Nephron progenitor cell (in vitro differentiated cells): ENCODE results near the gene DAPK1.

ENCODE experiments used
- DNase-seq: peaks from one replicate; pipeline ENCODE4 v3.0.0; 2021
- H3K27ac Mint-ChIP-seq: 2 replicates; pipeline ENCODE4 v1.8.0; 2021; ENCODE audit warnings: mild to moderate bottlenecking, moderate library complexity, mixed read lengths
- H3K27me3 Mint-ChIP-seq: 2 replicates; pipeline ENCODE4 v1.8.0; 2021; ENCODE audit warnings: mild to moderate bottlenecking, low read depth, mixed read lengths; ENCODE audit not compliant: poor library complexity
- H3K36me3 Mint-ChIP-seq: 2 replicates; pipeline ENCODE4 v1.8.0; 2021; ENCODE audit warnings: low read depth, mixed read lengths
- H3K4me1 Mint-ChIP-seq: 2 replicates; pipeline ENCODE4 v1.8.0; 2021; ENCODE audit warnings: mixed read lengths
- H3K4me3 Mint-ChIP-seq: 2 replicates; pipeline ENCODE4 v1.8.0; 2021; ENCODE audit warnings: mild to moderate bottlenecking, moderate library complexity, mixed read lengths
- H3K9me3 Mint-ChIP-seq: 2 replicates; pipeline ENCODE4 v1.8.0; 2021; ENCODE audit warnings: mild to moderate bottlenecking, moderate library complexity, mixed read lengths
- TF ChIP-seq, protein P1 (sequence below): fragments of 200-600 bp; sonication (generic); IDR thresholded peaks from 2 replicates; pipeline ENCODE4 v1.5.0; 2021; ENCODE audit warnings: antibody characterized with exemption

DAPK1 gene

DNA sequence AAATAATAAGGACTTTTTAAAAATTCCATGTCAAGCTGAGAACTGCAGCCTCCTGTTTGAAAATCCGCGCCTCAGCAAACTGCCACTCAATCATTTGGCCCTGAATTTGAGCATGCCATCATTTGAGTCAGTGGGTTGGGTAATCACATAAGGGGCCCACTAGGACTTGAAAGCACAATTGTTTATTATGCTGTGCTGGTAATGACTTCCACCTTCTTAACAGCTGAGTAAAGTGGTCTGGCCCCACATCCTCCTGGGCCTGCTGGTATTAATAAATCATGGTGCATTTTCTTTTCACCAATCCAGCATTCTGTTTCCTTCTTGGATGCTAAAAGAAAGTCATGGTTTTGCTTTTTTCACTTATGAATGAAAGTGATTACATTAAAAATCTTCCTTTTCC is 125.3 kb downstream of the DAPK1 start:
- Mint-ChIP-seq H3K36me3 (peaks cover 55% of the 10 kb centered on the region), H3K27ac (no peak overlapping the region), H3K4me1 (peaks cover 32% of the 10 kb centered on the region), H3K9me3 (no peaks in the 10 kb centered on the region), H3K4me3 (no peak overlapping the region), H3K27me3 (peaks cover 4% of the 10 kb centered on the region)
- TF ChIP-seq, protein P1, sequence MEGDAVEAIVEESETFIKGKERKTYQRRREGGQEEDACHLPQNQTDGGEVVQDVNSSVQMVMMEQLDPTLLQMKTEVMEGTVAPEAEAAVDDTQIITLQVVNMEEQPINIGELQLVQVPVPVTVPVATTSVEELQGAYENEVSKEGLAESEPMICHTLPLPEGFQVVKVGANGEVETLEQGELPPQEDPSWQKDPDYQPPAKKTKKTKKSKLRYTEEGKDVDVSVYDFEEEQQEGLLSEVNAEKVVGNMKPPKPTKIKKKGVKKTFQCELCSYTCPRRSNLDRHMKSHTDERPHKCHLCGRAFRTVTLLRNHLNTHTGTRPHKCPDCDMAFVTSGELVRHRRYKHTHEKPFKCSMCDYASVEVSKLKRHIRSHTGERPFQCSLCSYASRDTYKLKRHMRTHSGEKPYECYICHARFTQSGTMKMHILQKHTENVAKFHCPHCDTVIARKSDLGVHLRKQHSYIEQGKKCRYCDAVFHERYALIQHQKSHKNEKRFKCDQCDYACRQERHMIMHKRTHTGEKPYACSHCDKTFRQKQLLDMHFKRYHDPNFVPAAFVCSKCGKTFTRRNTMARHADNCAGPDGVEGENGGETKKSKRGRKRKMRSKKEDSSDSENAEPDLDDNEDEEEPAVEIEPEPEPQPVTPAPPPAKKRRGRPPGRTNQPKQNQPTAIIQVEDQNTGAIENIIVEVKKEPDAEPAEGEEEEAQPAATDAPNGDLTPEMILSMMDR, result no peak
- no peak for DNase-seq

DNA sequence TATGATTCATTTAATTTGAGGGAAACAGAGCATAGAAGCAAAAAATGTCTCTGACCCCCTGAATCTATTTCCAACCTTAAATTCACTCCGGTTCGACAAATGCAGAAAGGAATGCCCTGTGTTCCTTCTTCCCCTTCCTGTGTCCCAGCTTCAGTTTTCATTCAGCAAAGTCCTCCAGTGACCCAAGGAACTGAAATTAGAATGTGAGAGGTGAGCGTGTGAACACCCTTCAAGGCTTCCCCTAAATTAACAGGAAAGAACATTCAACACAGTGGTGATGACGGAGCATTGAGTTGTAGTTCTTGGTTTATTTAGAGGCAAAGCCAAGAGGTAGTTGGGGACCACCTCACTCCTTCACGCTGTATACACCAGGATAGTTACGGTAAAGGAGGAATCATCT is 130.7 kb downstream of the DAPK1 start:
- Mint-ChIP-seq H3K27me3 (peaks cover 2% of the 10 kb centered on the region), H3K9me3 (no peaks in the 10 kb centered on the region), H3K4me1 (peaks cover 4% of the 10 kb centered on the region), H3K4me3 (no peak overlapping the region), H3K27ac (no peak overlapping the region), H3K36me3 (peaks cover 42% of the 10 kb centered on the region)
- no peak for DNase-seq
- TF ChIP-seq, protein P1, result no peak

DNA sequence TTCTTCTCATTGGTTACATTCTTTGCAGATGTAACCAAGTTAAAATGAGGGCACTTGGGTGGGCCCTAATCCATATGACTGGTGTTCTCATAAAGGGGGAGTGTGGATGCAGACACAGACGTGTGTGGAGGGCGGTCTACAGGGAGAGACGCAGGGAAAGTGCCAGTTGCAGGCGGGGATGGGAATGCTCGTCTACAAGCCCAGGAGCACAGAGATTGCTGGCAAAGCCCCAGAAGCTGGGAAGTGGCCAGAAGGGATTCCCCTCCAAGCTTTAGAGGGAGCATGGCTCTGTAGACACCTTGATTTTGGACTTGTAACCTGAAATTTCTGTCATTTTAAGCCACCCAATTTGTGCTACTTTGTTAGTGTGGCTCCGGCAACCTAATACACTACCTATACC is 131.4 kb downstream of the DAPK1 start:
- Mint-ChIP-seq H3K27me3 (no peaks in the 10 kb centered on the region), H3K4me3 (no peak overlapping the region), H3K9me3 (no peaks in the 10 kb centered on the region), H3K36me3 (peaks cover 43% of the 10 kb centered on the region), H3K27ac (no peak overlapping the region), H3K4me1 (no peaks in the 10 kb centered on the region)
- TF ChIP-seq, protein P1, result no peak
- DNase-seq, result no peak

DNA sequence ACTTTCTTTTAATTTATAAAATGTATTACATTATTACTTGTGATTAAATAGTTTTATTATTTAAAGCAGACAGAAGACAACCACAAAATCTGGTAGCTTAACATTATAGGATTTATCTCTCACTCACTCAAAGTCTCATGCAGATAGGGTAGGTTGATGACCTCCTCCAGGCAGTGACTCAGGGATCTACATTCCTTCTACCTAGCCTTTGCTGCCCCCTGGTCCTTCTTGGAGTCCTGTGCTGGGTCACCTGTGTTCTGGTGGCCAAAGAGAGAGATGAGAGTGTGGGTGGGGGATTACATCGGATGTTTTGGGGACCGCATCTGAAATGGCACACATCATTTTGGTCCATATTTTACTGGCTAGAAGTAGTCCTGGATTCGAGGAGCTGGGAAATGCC is 132.6 kb downstream of the DAPK1 start:
- DNase-seq, result no peak
- no peak overlapping the region for H3K4me3 Mint-ChIP-seq
- H3K27ac Mint-ChIP-seq, result no peak overlapping the region
- no peaks in the 10 kb centered on the region for H3K9me3 Mint-ChIP-seq
- no peaks in the 10 kb centered on the region for H3K27me3 Mint-ChIP-seq
- peaks cover 42% of the 10 kb centered on the region for H3K36me3 Mint-ChIP-seq
- no peaks in the 10 kb centered on the region for H3K4me1 Mint-ChIP-seq
- TF ChIP-seq, protein P1, result no peak

DNA sequence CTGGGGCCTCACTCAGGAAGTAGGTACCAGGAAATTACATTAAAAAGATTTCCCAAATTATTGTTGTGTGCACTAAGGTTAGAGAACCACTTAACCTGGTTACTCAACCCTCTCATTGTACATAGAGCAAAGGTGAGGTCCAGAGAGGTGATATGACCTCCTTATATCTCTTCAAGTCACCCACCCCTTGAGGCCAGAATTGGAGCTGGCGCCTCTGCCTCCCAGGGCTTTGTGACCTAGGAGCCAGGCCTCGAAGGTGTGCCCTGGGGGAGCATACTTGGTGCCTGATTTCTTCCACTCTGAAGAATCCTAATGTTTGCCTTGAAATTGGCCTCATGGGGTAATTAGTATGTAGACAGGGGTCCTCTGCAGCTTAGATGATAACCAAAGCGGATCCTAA is 133.2 kb downstream of the DAPK1 start:
- Mint-ChIP-seq H3K27ac (no peak overlapping the region), H3K4me1 (peaks cover 4% of the 10 kb centered on the region), H3K9me3 (no peaks in the 10 kb centered on the region), H3K27me3 (no peaks in the 10 kb centered on the region), H3K4me3 (no peak overlapping the region), H3K36me3 (peaks cover 37% of the 10 kb centered on the region)
- DNase-seq, result no peak
- TF ChIP-seq, protein P1, result no peak

DNA sequence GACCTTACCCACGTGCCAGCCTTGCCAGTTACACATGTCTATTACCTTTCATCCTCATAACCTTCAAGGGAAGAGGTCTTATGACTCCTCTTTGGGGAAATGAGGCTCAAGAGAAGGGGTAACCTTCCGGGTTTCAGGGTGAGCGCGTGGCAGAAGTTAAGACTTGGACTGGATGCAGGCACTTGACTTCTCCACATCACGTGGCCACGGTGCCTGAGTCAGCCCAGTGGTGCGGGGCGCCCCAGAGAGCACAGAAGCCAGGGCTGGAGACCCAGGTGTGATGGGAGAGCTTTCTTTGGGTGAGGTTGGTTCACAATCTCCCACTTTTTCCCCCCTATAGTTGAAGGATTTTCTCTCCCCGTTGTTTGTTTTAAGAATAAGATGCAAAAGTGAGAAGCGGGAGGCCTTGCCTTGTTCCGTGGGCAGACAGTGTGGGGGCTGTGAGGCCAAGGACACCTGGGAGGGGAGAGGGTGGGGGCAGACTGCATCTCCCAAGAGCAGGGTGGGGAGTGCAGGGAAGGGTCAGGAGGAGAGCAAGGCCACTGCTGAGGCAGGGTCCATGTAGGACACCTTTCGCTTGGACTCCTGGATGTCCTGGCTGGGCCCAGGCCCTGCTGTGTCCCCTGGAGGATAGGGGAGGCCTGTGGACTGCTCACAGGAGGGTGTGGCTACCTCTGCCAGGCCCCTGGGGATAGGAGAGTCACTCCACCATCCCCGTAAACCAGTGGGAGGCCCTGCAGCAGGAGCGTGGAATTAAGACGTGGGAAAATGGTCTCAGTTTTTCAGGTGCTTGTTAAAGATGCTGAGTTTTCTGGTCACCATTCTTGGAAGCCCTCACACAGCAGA is 138.2 kb downstream of the DAPK1 start:
- Mint-ChIP-seq H3K36me3 (peaks cover 31% of the 10 kb centered on the region), H3K27ac (no peak overlapping the region), H3K9me3 (no peaks in the 10 kb centered on the region), H3K4me3 (no peak overlapping the region), H3K4me1 (peaks cover 11% of the 10 kb centered on the region), H3K27me3 (no peaks in the 10 kb centered on the region)
- DNase-seq, result no peak
- TF ChIP-seq, protein P1, result no peak
